ENCODE data around the gene SRCAP. TPM values are rescaled to one million over a fixed set of nuclear protein-coding genes. Genes with fewer than 3 reads are reported as not detected.

The SRCAP gene
- total RNA-seq, 1 donor from 2014 or later, result 28.5 TPM

DNA sequence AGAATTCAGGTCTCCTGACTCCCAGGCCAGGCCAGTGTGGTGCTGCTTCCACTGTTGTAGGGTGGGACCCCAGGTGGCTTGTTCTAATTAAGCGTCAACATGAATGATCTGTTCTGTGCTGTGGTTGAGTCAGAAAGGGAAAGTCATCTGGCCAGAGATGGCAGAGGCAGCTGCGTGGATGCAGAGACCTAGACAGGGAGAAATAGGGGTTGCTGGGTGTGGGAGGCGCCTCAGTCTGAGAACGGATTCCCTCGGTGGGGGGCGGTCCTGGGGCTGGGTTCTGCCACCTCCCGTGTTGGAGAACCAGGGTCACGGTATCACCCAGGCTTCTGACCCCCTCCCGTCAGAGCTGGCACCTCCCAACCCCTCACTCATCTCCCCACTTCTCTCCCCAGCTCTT is 35.2 kb upstream of the SRCAP start:
- Histone ChIP-seq H3K27me3 (no peaks in the 10 kb centered on the region), H3K36me3 (peaks cover 4 to 81% of the 10 kb centered on the region in 2 donors), H3K4me1 (peaks cover 55% of the 10 kb centered on the region), H3K9me3 (no peaks in the 10 kb centered on the region), H3K27ac (no peak overlapping the region), H3K4me3 (no peak overlapping the region)
- TF ChIP-seq, protein P1, sequence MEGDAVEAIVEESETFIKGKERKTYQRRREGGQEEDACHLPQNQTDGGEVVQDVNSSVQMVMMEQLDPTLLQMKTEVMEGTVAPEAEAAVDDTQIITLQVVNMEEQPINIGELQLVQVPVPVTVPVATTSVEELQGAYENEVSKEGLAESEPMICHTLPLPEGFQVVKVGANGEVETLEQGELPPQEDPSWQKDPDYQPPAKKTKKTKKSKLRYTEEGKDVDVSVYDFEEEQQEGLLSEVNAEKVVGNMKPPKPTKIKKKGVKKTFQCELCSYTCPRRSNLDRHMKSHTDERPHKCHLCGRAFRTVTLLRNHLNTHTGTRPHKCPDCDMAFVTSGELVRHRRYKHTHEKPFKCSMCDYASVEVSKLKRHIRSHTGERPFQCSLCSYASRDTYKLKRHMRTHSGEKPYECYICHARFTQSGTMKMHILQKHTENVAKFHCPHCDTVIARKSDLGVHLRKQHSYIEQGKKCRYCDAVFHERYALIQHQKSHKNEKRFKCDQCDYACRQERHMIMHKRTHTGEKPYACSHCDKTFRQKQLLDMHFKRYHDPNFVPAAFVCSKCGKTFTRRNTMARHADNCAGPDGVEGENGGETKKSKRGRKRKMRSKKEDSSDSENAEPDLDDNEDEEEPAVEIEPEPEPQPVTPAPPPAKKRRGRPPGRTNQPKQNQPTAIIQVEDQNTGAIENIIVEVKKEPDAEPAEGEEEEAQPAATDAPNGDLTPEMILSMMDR (IDR thresholded peaks at IDR 0.05), result no peak
- no peak for TF ChIP-seq POLR2A (IDR thresholded peaks at IDR 0.05)
- TF ChIP-seq POLR2AphosphoS5 (IDR thresholded peaks at IDR 0.05; ENCODE audit: insufficient read depth in 1 of 2, low read depth in 1 of 2), result no peak
- DNase-seq (ENCODE audit: extremely low spot score in 2 of 2), result no peak
- intact Hi-C loops (cut with DNase I), result no loop called here

DNA sequence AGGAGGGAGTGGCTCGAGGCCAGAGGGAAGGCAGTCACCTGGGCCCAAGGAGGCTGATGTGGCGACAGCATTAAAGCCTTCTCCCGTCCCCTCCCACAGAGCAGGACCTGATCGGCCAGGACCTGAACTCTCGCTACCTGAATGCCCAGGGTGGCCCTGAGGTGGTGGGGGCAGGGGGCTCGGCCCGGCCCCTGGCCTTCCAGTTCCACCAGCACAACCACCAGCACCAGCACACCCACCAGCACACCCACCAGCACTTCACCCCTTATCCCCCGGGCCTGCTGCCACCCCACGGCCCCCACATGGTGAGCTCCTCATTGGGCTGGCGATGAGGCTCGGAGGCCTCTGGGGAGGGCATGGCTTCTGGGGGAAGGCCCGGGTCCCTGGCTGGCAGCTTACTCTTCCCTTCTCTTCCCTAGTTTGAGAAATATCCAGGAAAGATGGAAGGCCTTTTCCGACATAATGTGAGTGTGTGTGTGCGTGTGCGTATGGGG is 34.3 kb upstream of the SRCAP start:
- H3K27ac ChIP-seq, result no peak overlapping the region
- TF ChIP-seq POLR2A (IDR thresholded peaks at IDR 0.05) (no peak), POLR2AphosphoS5 (IDR thresholded peaks at IDR 0.05; ENCODE audit: insufficient read depth in 1 of 2, low read depth in 1 of 2) (no peak)
- TF ChIP-seq, protein P1 (IDR thresholded peaks at IDR 0.05), result no peak
- intact Hi-C loops (cut with DNase I), result no loop called here
- H3K9me3 ChIP-seq, result no peaks in the 10 kb centered on the region
- H3K4me3 ChIP-seq, result no peak overlapping the region
- peaks cover 55% of the 10 kb centered on the region for H3K4me1 ChIP-seq
- H3K27me3 ChIP-seq, result no peaks in the 10 kb centered on the region
- DNase-seq (ENCODE audit: extremely low spot score in 2 of 2), result no peak
- H3K36me3 ChIP-seq, result peaks cover 4 to 89% of the 10 kb centered on the region in 2 donors

DNA sequence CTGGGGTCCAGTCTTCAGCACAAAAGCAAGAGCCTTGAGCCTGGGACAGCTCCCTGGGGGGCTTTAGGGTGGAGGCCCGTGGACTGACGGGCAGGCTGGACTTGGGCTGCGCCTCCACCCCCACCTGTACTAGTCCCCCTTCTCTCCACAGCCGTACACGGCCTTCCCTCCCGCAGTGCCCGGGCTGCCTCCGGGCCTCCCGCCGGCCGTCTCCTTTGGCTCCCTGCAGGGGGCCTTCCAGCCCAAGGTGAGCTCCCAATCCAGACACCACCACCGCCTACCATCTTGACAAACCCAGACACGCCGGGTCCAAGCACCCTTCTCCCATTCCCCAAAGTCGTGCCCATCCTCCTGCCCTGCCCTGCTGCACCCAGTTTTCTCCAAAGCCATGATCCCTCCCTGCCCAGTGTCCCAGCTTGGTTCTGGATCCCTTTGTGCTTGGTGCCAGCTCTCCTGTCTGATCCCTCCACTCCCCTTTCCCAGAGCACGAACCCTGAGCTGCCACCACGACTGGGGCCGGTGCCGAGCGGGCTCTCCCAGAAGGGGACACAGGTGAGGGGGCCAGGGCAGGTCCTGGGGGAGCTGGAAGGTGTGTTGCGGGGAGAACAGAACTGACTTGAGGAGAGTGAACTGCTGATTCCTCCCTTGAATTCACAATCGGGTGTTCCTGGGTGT is 33.7 kb upstream of the SRCAP start:
- Histone ChIP-seq H3K36me3 (peaks cover 4 to 95% of the 10 kb centered on the region in 2 donors), H3K4me3 (no peak overlapping the region), H3K4me1 (peaks cover 49% of the 10 kb centered on the region), H3K9me3 (no peaks in the 10 kb centered on the region), H3K27me3 (no peaks in the 10 kb centered on the region), H3K27ac (no peak overlapping the region)
- DNase-seq (ENCODE audit: extremely low spot score in 2 of 2), result no peak
- intact Hi-C loops (cut with DNase I), result no loop called here
- no peak for TF ChIP-seq POLR2AphosphoS5 (IDR thresholded peaks at IDR 0.05; ENCODE audit: insufficient read depth in 1 of 2, low read depth in 1 of 2)
- TF ChIP-seq POLR2A (IDR thresholded peaks at IDR 0.05), result no peak
- TF ChIP-seq, protein P1 (IDR thresholded peaks at IDR 0.05), result no peak

DNA sequence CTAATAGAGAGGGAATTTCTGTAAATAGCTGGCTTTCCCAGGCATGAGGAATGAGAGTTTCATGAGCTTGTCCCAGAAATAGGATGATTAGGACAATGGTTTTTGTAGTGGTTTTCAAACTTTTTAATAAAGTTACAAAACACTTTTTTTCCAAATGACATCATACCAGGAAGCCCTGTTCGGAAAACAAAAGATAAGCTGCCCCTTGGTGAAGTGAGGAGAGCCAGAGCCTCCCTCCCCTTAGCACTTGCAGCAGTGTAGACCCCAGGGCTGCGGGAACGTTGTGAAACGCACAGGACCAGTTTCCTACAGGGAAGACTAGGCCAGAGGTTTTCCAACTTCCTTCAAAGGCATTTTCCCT is 33.2 kb upstream of the SRCAP start:
- no peak for TF ChIP-seq POLR2A (IDR thresholded peaks at IDR 0.05)
- TF ChIP-seq, protein P1 (IDR thresholded peaks at IDR 0.05), result no peak
- DNase-seq (ENCODE audit: extremely low spot score in 2 of 2), result no peak
- intact Hi-C loops (cut with DNase I), result no loop called here
- Histone ChIP-seq H3K4me3 (no peak overlapping the region), H3K27me3 (no peaks in the 10 kb centered on the region), H3K9me3 (no peaks in the 10 kb centered on the region), H3K4me1 (peaks cover 44% of the 10 kb centered on the region), H3K36me3 (peaks cover 4 to 95% of the 10 kb centered on the region in 2 donors), H3K27ac (no peak overlapping the region)

DNA sequence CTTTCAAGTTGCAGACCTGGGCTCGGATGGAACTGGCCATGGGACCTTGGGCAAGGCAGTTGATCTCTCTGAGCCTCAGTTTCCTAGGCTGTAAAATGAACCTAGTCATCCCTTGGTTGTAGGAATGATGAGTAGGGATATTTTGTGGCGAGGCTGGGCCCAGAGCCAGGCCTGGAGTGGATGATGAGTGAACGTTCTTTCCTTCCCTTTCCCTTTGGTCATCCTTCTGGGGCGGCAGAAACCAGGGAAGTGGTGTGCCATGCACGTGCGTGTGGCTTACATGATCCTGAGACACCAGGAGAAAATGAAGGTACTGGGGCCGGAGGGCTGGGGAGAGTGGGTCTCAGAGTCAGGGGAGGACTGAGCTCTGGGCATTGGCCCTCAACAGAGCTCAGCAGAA is 32.3 kb upstream of the SRCAP start:
- no peak for DNase-seq (ENCODE audit: extremely low spot score in 2 of 2)
- intact Hi-C loops (cut with DNase I), result no loop called here

More for the DNA sequence above, 32.3 kb upstream of the SRCAP start:
- H3K4me1 ChIP-seq, result peaks cover 35% of the 10 kb centered on the region
- no peak for TF ChIP-seq POLR2A (IDR thresholded peaks at IDR 0.05)
- TF ChIP-seq, protein P1 (IDR thresholded peaks at IDR 0.05), result no peak
- no peak for TF ChIP-seq POLR2AphosphoS5 (IDR thresholded peaks at IDR 0.05; ENCODE audit: insufficient read depth in 1 of 2, low read depth in 1 of 2)
- no peak overlapping the region for H3K4me3 ChIP-seq
- H3K36me3 ChIP-seq, result peaks cover 4 to 93% of the 10 kb centered on the region in 2 donors
- H3K27ac ChIP-seq, result no peak overlapping the region
- H3K9me3 ChIP-seq, result no peaks in the 10 kb centered on the region
- H3K27me3 ChIP-seq, result no peaks in the 10 kb centered on the region
